CD1c-positive myeloid dendritic cell (primary cell): ENCODE data around the gene TNS1.

Experiments
- DNase-seq: peaks from one replicate; pipeline ENCODE4 v3.0.0-alpha.2; 2016; ENCODE audit errors: extremely low spot score

TNS1 gene

DNA sequence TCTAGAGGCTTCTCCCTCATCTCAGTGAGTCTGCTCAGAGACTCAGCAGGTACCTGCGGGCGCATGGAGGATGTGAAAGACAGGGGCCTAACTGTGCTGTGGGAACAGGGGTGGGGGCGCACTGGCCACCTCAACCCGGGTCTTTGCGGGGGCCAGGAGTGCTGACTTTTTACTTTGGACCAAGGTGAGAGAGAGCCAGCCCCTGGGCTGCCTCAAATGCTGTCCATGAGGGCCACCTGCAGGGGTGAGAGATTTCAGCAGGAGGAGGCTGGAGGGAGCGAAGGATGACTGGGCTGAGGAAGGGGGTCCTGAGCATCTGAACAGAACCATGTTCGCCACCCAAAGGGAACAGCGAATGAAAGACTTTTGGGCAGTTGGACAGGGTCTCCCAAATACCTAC is 129.4 kb downstream of the TNS1 start:
- DNase-seq = no peak

DNA sequence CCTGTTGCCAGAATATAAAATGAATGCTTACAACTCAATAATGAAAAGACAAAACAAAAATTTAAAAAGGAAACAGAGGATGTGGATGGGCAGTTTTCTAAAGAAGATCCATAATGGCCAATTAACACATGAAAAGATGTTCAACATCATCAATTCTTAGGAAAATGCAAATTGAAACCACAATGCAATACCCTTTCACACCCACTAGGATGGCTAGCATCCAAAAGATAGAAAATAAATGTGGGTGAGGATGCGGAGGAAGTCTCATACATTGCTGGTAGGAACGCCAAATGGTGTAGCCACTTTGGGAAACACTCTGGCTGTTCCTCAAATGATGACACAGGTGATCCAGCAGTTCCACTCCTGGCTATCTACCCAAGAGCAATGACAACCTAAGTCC is 130.5 kb downstream of the TNS1 start:
- no peak for DNase-seq

DNA sequence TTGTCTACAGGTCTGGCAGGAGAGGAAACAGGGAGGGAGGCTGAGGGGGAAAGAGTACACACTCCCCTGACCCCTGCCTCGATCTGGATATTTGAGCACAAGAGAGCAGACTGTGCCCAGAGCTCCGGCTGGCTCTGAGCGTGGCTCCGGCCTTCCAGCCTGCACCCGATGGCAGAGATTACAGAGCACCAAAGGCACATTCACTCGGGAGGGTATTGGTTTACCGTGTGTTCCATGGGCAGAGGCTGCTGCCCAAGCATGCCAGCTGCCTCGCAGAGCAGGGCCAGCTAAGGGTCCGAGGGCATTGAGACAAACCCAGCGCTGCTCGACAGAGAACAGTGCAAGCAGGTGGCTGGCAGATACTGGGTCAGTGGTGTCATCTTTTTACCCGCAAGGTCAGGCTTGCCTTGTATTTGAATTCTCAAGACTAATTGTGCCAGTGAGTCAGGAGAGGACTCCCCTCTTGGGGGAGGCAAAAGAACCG is 132.2 kb downstream of the TNS1 start:
- no peak for DNase-seq

DNA sequence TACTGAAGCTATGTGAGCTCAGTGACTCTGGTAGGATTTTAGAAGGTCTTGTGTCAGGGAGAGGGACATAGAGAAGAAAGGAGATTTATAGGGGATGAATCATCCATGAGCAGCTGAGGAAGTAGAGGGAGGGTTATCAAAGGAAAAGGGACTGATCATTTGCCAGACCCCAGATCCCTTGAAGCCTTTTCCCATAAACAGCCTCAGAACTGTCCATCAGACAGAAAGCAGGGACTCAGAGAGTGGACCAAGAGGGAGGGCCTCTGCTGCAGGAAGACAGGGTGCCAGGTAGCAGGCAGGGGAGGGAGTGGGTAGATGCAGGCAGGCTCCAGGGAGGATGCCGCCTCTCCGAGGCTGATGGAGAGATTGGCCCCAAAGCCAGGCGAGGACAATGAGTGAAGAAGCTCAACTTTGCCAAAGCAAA is 133.9 kb downstream of the TNS1 start:
- DNase-seq = no peak

DNA sequence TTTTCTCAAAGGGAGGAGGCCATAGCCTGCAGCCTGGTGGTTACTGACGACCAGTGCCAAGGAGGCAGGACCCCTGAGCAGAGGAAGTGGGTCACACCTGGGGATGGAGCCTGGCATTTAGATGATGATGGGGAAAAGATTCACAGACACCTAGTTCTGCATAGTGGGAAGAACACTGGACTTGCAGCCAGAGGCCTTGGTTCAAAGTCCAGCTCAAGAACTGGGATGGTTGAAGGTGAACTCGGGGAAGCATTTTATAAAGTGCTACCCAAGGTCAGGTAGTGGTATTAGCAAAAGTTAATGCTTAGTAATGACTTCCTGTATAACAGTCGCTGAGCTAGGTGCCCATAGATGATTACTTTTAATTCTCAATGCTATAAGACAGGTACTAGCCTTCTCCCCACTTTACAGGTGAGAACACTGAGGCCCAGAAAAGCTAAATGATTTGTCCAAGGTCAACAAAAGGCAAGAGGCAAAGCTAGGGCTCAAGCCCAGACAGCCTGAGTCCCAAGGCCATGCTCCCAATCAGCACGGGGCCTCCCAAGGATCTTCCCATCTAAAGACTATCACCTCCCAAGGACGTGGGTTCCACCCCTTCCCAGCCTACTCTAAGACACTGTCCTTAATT is 134.4 kb downstream of the TNS1 start:
- DNase-seq = no peak

DNA sequence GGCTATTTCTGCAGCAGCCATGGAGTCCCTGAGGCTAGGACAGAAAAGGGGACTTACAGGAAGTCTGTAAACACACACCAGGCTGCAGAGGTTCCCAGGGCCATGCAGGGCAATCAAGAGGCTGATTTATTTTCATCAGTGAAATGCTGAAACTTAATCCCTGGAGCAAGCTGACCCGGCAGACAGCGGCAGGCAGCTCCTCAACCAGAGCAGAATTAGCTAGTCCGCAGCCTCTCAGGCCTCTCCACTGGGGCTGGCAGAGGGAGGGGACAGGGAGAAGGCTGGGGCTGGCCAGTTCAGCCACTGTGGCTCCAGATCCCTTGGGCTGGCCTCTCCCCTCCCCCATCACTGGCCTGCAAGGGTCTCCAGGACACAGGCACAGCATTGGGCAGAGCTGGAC is 136.3 kb downstream of the TNS1 start:
- DNase-seq = no peak

DNA sequence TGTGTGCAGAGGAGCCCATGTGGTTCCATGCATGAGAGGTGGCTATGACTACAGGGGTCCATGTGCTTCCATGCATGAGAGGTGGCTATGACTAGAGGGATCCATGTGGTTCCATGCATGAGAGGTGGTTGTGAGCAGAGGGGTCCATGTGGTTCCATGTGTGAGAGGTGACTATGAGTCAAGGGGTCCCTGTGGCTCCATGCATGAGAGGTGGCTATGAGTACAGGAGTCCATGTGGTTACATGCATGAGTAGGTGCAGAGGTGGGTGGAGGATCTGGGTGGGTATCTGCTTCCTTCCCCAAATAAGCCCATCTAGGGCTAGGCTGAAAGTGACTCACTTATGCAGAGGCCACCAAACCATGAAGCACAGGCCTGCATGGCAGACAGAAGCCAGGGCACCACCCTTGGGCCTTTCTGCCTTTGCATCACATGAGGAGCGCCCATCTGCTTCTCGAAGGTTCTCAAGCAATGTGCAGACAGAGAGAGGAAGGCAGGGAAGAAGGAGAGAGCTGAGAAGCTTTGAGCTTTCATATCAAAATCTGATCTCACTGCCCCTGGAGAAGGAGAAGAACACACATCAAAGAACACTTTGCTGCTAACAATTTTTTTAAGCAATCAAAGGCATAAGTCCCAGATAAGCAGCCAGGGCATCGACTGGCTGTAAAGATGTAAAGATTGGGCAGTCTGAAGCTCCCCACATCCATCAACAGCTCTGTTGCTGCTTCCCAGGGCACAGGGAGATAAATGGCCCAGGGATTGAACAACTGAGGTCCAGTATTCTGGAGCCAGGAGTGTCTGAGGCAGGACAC is 137.6 kb downstream of the TNS1 start:
- peak; percentile 47 for DNase-seq

DNA sequence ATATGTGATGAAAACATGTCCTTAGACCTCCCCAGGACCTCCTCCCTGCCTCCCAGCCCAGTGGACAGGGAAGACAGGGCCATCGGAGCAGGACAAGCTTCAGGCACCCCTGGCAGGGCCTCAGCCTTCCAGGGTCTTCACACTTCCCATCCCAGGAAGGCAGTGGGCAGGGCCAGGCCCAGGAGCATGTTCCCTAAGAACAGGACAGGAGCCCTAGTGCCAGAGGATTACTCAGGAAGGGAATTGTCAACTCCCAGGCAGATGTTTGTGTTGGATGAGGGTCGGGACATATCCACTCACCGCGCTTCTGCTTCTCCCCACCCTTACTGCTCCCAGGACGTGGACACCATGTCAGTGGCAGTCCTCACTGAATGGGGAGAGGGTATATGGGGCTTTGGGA is 138.9 kb downstream of the TNS1 start:
- no peak for DNase-seq

DNA sequence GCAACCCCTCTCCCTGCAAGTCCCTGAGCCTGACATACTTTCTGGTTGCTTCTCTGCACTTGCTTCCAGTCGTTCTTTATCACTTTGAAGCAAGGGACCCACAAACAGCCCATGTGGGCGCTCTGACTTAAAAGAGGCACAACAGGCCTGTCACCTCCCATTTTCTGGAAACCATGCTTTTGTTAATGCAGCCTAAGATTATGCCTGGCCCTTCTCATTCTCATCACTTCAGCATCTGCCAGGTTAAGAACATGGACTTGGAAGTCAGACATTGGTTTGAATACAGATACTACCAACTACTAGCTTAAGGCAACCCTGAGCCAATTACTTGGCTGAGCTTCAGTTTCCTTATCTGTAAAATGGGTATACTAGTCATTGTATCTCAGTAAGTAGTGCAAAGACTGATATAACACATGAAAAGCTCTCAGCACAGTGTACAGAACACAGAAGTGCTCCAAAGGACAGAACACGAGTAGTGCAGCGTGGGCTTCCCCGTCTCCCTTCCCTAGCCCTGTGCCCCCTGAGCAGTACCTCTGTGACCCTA is 141.4 kb downstream of the TNS1 start:
- no peak for DNase-seq

DNA sequence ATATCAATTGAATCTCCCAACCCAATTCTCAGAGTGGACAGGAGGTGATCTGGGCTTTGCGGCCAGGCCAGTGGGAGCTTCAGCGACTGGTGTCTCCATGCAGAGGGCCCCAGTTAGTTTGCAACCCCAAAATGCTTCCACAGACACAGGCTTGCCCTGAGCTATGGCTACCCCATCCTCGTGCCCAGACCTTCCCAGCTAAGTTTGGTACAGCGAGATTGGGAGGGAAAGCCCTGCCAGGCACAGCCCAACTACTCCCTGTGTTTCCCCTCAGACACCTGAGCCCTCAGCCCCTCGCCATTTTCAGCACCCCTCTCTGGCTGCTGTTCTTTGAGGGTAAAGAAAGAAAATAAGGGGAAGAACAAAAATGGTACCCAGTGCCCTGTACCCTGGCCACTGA is 142.9 kb downstream of the TNS1 start:
- no peak for DNase-seq

DNA sequence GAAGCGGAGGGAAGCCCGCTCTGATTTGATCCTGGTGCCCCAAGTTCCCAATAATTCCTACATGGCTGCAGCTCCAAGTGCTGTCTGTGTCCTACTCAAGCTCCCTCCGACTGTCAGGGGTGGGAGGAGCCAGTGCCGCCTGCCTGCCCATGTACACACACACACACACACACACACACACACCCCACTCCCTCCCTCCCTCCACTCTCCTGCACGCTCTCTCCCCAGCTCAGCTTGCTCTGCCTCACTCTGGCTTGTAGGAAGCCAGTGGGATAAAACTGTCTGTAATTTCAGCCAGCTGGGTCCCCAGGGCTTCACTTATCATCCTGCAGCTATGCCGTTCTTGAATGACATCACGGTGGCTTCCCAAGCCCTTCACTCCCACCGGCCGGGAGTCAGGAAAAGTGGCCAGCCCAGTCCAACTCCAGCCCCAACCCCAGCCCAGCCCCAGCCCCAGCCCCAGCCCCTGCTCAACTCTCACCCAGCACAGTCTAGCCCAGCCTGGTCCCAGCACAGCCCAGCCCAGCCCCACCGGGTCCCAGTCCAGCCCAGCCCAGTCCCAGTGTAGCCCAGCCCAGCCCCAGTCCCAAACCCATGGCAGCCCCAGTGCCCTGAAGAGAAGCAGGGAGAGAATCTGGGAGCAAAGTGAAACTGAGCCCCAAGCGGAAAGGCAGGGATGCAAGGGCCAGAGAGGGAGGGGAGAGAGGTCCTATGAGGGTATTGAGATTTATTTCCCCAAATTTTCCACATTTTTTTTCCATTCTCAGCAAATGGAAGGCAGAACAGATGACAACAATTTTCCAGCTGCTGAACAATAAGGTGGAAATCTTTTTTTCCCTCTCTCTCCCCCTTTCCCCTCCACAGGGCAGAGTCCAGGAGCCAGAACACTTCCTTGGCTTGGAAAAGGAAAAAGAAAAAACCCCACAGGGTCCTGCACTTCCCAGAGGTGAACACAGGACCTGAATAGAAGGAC is 144.0 kb downstream of the TNS1 start:
- DNase-seq = no peak

DNA sequence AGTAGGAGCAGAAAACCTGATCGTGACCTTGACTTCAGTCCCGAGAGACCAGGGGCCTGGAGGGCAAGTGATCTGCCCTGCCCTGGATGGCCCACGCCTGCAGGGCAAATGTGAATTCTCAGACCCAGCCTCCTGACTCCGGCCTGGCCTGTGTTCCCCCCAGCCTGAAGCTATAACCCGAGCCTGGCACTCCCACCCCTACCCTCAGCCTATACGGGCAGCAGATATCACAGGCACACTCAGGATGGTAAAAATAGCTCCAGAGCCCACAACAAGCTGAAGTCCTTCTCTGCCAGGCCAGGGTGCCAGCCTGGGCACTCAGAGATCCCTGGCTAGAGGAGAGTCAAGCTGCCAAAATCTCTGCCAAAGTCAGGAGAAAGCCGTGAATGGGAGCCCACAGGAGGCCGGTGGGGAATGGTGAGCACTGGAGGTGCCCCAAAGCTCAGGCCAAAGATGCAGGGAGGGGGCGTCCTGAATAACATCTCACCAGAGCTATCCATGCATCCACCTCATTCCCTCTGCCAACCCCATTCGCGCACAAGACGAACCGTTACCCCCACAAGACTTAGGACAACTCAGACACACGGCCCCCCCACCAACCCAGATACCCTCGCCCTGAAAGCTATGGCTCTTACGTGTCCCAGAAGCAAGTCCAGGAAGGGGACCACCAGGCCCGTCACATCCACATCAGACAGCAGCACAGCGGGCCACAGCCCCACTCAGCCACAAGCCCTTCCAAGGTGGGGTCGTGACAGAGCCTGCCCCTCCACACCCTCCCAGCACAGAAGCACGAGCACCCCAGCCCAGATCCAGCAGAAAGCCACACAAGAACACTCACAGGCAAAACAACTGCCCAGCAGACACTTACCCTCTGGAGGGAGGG is 144.9 kb downstream of the TNS1 start:
- DNase-seq = no peak

DNA sequence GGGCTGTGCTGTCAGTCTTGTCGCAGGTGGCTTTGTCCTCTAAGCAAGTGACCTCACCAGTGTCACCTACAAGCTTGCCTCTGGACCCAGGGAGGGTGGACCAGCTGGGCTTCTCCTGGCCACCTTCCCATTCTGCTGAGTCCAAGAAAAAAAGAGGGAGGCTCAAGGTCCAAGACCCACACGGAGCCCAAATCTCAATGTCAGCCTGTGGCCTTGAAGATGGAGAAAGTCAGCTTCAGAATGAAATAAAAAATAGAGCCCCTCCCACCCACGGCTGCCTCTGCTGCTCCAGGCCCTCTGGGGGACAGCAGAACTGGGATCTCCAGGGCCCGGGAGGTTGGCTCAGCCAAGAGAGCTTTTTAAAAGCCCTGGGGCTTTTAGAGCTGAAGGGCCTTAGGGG is 145.9 kb downstream of the TNS1 start:
- DNase-seq = no peak

DNA sequence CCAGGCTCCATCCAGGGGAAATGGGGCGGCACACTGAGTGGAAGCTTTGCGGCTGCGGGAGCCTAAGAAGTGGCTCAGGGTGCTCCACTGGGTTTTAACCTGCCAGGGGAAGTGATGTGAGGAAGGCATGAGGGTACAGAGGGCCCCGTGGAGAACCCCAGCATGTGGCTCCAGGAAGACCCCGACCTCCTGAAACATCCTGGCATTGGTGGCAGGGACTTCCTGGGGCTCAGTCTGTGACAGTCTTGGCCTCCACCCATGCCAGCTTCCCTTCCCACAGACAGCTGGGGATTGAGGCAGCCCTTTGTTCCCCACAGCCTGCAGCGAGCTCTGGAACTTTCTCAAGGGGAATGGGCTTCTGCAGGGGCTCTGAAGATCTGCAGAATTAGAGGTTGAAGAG is 146.6 kb downstream of the TNS1 start:
- no peak for DNase-seq

DNA sequence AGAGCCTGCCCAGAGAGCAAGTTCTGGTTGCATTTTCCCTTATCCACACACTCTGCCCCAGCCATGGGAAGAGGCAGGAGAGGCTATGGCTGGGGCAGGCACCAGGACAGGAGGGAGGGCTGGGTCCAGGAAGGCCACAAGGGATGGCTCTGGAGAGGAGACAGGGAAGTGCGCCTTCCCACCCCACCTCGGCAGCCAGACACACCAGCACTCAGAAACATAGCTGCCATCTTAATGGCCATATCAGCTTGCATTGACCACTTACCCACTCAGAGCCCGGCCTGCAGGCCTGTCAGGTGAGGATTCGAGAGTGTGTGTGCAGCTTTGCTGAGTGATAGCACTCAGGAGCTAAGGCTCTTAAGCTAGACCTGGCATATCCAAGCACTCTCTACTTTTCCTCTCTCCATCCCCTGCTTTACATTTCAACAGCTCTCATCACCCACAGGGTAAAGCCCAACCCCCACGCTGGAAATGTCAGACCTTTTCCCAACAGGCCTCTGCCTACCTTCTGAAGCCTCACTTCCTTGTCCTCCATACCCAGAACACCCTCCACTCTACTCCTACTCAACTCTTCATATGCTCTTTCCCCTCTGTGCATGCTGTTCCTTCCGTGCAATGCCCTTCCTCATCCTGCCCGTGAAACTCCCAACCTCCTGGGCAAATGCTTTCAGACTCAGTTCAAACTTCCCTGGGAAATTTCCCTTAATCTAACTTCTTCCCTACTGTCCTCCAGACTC is 147.9 kb downstream of the TNS1 start:
- DNase-seq = no peak

DNA sequence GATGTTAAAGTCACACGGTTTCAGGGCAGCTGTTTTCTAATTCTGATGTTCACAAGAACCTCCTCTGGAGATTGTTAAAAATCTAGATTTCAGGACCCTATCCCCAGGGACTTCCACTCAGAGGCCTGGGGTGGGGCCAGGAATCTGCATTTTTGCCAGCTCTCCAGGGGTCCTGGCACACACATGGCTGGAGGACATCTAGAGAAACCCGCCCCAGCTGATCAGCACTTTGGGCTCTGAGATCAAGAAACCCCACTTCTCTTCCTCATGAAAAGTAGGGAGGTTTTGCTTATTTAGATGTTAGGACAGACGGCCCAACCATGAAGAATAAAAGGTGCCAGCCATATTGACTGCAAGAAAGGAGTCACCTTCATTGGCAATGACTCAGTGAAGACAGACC is 148.8 kb downstream of the TNS1 start:
- no peak for DNase-seq

DNA sequence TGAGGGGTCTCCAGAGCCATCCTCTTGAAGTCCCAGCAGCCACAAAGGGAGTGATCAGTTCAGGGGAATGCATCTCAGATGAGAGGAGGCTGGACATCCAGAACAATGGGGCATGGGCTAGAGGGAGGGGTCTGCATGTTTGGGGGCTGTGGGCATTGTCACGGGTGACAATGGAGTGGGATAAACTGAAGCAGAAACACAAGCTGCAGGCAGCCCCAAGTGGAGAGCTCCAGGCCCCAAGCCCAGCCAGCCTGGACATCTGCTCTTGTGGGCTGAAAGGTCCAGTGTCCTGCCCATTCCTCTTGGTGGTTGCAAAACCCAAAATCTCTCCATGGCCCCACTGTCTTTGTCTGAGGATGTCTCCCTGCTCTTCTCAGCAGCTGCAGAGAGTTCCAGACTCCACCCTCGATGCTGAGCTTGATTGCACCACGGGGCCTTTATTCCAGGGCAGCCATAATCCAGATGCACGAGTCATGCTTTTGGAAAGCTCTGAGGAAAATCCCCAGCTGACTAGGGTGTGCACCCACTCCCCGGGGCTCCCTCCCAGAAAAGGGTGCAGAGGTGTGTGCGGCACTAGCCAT is 149.4 kb downstream of the TNS1 start:
- DNase-seq = no peak

DNA sequence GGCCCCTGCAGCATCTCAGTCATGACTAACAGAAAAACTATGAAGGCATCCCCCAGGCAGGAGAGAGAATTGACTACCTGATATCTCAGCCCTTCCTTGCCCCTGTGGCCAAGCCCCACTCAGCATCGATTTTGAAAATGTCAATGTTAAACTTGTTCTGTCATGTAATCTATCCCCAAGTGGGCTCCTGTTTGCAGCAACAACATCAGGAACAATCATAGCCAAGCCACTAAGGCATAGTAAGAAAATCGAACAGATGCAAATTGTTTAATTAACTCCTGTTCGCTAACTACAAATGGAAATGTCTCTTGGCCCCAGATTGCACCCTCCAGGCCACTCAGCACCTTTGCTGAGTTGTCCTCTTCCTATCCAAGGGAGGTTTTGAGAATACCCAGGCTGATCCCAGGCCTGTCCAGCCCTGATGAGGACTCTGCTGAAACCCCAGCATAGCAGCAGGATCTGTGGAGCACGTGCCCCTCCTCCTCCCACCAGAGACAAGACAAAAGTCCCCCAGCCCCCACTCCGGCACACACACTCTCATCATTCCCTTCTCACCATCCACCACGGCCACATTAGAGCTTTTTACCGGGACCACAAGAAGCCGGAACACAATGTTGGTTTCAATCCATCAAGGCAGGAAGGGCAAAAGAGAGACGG is 150.1 kb downstream of the TNS1 start:
- DNase-seq = no peak
